ENCODE results near the gene C9orf85. TPM values are rescaled to one million over a fixed set of nuclear protein-coding genes. Genes with fewer than 3 reads are reported as not detected.

C9orf85 gene
- polyA plus RNA-seq, 1 donor from 2014 or later: 20.3 TPM

GRCh38 chr9:71910650-71911060, 784 bp upstream of the C9orf85 start:
- Histone ChIP-seq H3K79me2 (replicated peaks; ENCODE audit: insufficient read depth, low read length) (peaks cover 71% of the 10 kb centered on the region), H3K4me3 (ENCODE audit: low read length) (peak overlapping the region; percentile 69), H3K9me2 (ENCODE audit: insufficient read depth, low read length) (no peaks in the 10 kb centered on the region), H3K9ac (ENCODE audit: low read length) (peak overlapping the region; percentile 94), H2AFZ (ENCODE audit: low read depth, low read length) (no peak overlapping the region), H3F3A (ENCODE audit: insufficient read depth, low read length, poor library complexity, severe bottlenecking) (no peaks in the 10 kb centered on the region), H3K27ac (ENCODE audit: low read length) (peak overlapping the region; percentile 88), H3K9me3 (ENCODE audit: low read length) (no peaks in the 10 kb centered on the region), H3K36me3 (ENCODE audit: insufficient read depth, low read length) (no peaks in the 10 kb centered on the region), H4K20me1 (ENCODE audit: insufficient read depth) (peaks cover 3% of the 10 kb centered on the region), H3K27me3 (ENCODE audit: insufficient read depth, low read depth, low read length) (no peaks in the 10 kb centered on the region), H3K4me2 (ENCODE audit: low read length) (no peak overlapping the region)
- TF ChIP-seq POLR2AphosphoS5 (IDR thresholded peaks at IDR 0.05) (no peak), REST (IDR thresholded peaks at IDR 0.05; ENCODE audit: borderline replicate concordance) (peak; percentile 3), EP300 (conservative IDR thresholded peaks at IDR 0.05; ENCODE audit: poor library complexity, severe bottlenecking) (peak; percentile 20)

- Histone ChIP-seq H3K27ac (ENCODE audit: low read length) (peak overlapping the region; percentile 58), H2AFZ (ENCODE audit: low read depth, low read length) (peak overlapping the region; percentile 31), H3K9me2 (ENCODE audit: insufficient read depth, low read length) (no peaks in the 10 kb centered on the region), H3K36me3 (ENCODE audit: insufficient read depth, low read length) (no peaks in the 10 kb centered on the region), H3K4me3 (ENCODE audit: low read length) (peak overlapping the region; percentile 69), H3K79me2 (replicated peaks; ENCODE audit: insufficient read depth, low read length) (peaks cover 70% of the 10 kb centered on the region), H3F3A (ENCODE audit: insufficient read depth, low read length, poor library complexity, severe bottlenecking) (no peaks in the 10 kb centered on the region), H3K27me3 (ENCODE audit: insufficient read depth, low read depth, low read length) (no peaks in the 10 kb centered on the region), H3K9ac (ENCODE audit: low read length) (peak overlapping the region; percentile 57), H3K4me2 (ENCODE audit: low read length) (peak overlapping the region; percentile 75), H3K9me3 (ENCODE audit: low read length) (no peaks in the 10 kb centered on the region), H4K20me1 (ENCODE audit: insufficient read depth) (peaks cover 3% of the 10 kb centered on the region)
- TF ChIP-seq SMC3 (conservative IDR thresholded peaks at IDR 0.05; ENCODE audit: poor library complexity) (no peak), RAD21 (conservative IDR thresholded peaks at IDR 0.05) (no peak), EP300 (conservative IDR thresholded peaks at IDR 0.05; ENCODE audit: poor library complexity, severe bottlenecking) (no peak), EZH2 (IDR thresholded peaks at IDR 0.05; ENCODE audit: borderline replicate concordance, insufficient read depth, low read length, poor library complexity, severe bottlenecking) (no peak), CTCF (IDR thresholded peaks at IDR 0.05; ENCODE audit: poor library complexity, severe bottlenecking) (no peak), MXI1 (conservative IDR thresholded peaks at IDR 0.05; ENCODE audit: poor library complexity, severe bottlenecking) (no peak), TAF1 (IDR thresholded peaks at IDR 0.05; ENCODE audit: low read depth) (no peak), REST (IDR thresholded peaks at IDR 0.05; ENCODE audit: borderline replicate concordance) (no peak), POLR2AphosphoS5 (IDR thresholded peaks at IDR 0.05) (no peak)
Measured at GRCh38 chr9:71911908-71912335, 483 bp downstream of the C9orf85 start.

All from neural cell (in vitro differentiated cells).